Stimulated activated effector memory CD8-positive, alpha-beta T cell treated with anti-CD3 and anti-CD28 coated beads, Interleukin-12 subunit alpha, Interleukin-12 subunit beta, amount 100 ng/mL, for 72 hours (primary cell): ENCODE measurements around the gene GSTP1.

Experiments used
- ATAC-seq: fragments of 150-1000 bp; cut with Tn5 transposase; 2 replicates; pipeline ENCODE4 v1.10.0; 2021
- DNase-seq, 2 donors: peaks; one replicate each; pipeline ENCODE4 v3.0.0; 2021 to 2022; ENCODE audit warnings: low spot score in 2 of 2
- H3K27ac Mint-ChIP-seq: one replicate; pipeline ENCODE4 v1.8.0; 2022; ENCODE audit warnings: mild to moderate bottlenecking, mixed read lengths
- H3K36me3 Mint-ChIP-seq: one replicate; pipeline ENCODE4 v1.8.0; 2022; ENCODE audit warnings: mild to moderate bottlenecking, mixed read lengths
- H3K4me1 Mint-ChIP-seq: one replicate; pipeline ENCODE4 v1.8.0; 2022; ENCODE audit warnings: mixed read lengths
- H3K4me3 Mint-ChIP-seq: one replicate; pipeline ENCODE4 v1.8.0; 2022; ENCODE audit warnings: mild to moderate bottlenecking, mixed read lengths
- H3K9me3 Mint-ChIP-seq: one replicate; pipeline ENCODE4 v1.8.0; 2022; ENCODE audit warnings: mixed read lengths

The GSTP1 gene

DNA sequence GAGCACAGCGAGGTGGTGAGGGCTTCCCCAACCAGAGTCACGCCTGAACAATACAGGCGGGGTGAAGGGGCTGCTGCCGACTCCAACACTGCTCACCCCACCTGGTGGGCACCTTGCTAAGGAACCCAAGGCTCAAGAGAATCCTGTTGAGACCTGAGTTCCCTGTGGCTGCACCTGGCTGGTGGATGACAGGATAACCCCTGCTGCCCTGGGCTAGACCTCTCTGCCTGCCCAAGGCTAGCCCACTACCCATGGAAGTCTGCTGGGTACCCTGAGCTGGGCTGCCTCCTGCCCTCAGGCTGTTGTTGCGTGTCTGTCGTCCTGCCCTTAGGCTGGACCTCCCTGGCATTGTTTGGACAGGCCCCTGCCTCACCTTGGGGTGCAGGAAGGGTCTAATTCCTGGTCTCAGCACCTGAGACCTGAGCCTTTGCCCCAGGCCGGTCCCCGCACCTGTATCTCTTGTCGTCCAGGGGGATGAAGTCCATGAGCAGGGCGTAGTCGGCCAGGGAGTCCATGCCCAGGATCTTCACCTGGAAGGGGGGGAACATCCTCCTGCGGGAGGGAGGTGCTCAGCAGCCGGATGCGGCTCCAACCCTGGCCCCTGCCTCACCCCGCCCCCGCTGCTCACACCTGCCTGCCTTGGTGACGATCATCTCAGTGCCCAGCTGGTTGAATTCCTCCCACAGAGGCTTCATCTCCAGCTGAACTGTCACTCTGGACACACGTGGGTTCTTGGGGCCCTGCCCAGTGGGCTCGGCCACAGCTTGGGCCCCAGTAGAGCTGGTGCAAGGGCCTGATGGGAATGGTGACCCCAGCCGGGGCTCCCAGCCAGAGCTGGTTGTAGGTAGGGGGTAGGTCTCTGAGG lies 51.0 kb downstream of the GSTP1 start:
- DNase-seq (no peak), ATAC-seq (no peak)
- peaks cover 5% of the 10 kb centered on the region for H3K36me3 Mint-ChIP-seq
- H3K27ac Mint-ChIP-seq: no peak overlapping the region
- no peaks in the 10 kb centered on the region for H3K9me3 Mint-ChIP-seq
- peaks cover 13% of the 10 kb centered on the region for H3K4me1 Mint-ChIP-seq
- H3K4me3 Mint-ChIP-seq: no peak overlapping the region

DNA sequence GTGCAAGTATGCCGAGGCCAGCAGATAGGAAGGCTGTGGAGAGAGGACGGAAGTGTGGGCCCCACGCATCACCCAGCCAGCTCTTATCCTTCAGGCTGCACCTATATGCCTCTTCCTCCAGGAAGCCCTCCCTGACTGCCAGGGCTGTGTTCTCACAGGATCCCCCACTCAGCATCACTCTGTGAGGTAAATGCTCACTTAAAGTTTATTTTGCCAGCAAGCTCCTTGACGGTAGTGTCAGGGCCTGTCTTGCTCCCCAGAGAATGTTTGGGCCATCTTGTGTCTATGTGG lies 51.6 kb downstream of the GSTP1 start:
- no peak for DNase-seq
- Mint-ChIP-seq H3K9me3 (no peaks in the 10 kb centered on the region), H3K4me3 (no peak overlapping the region), H3K4me1 (peaks cover 13% of the 10 kb centered on the region), H3K27ac (no peak overlapping the region), H3K36me3 (peaks cover 5% of the 10 kb centered on the region)
- ATAC-seq: no peak
